Adipocyte (in vitro differentiated cells): ENCODE data around the gene HAX1.
"Not testable (repeated sequence)": the region's sequence is repeated elsewhere in the genome, so short reads cannot be mapped to it uniquely, and the experiment has no call there.

ENCODE experiments used
- DNase-seq: peaks from one replicate; pipeline ENCODE4 v3.0.0-alpha.2; 2015; ENCODE audit warnings: low read depth
- H3K27me3 ChIP-seq: replicated peaks from 2 replicates; pipeline ENCODE4 v1.7.0; 2013; ENCODE audit warnings: mild to moderate bottlenecking, low read length, moderate library complexity; ENCODE audit not compliant: control insufficient read depth, insufficient read depth
- H3K36me3 ChIP-seq: 2 replicates; pipeline ENCODE4 v1.7.0; 2013; ENCODE audit warnings: low read length, mild to moderate bottlenecking, moderate library complexity; ENCODE audit not compliant: control insufficient read depth, insufficient read depth, severe bottlenecking
- H3K4me1 ChIP-seq: 2 replicates; pipeline ENCODE4 v1.7.0; 2013; ENCODE audit warnings: mild to moderate bottlenecking, low read length, moderate library complexity; ENCODE audit not compliant: control insufficient read depth, insufficient read depth
- H3K4me3 ChIP-seq: 2 replicates; pipeline ENCODE4 v1.7.0; 2013; ENCODE audit warnings: mild to moderate bottlenecking, low read length, moderate library complexity
- H3K9ac ChIP-seq: 2 replicates; pipeline ENCODE4 v1.7.0; 2013; ENCODE audit warnings: mild to moderate bottlenecking, low read length, moderate library complexity
- H3K9me3 ChIP-seq: 2 replicates; pipeline ENCODE4 v1.7.0; 2013; ENCODE audit warnings: mild to moderate bottlenecking, low read length, moderate library complexity; ENCODE audit not compliant: control insufficient read depth

HAX1 gene

GRCh38 chr1:154287591-154287990 lies 15.2 kb downstream of the HAX1 start:
- not testable (repeated sequence) for H3K4me3 ChIP-seq, H3K27me3 ChIP-seq, H3K36me3 ChIP-seq, H3K4me1 ChIP-seq, DNase-seq, H3K9me3 ChIP-seq, H3K9ac ChIP-seq

GRCh38 chr1:154288661-154289060 lies 16.2 kb downstream of the HAX1 start:
- Histone ChIP-seq H3K4me3 (no peak overlapping the region), H3K4me1 (no peaks in the 10 kb centered on the region), H3K9ac (no peak overlapping the region), H3K36me3 (no peaks in the 10 kb centered on the region), H3K9me3 (no peaks in the 10 kb centered on the region), H3K27me3 (no peaks in the 10 kb centered on the region)
- DNase-seq, result no peak

- Histone ChIP-seq H3K4me3 (no peak overlapping the region), H3K27me3 (no peaks in the 10 kb centered on the region), H3K4me1 (no peaks in the 10 kb centered on the region), H3K9ac (no peak overlapping the region), H3K9me3 (peaks cover 16% of the 10 kb centered on the region), H3K36me3 (no peaks in the 10 kb centered on the region)
- no peak for DNase-seq
Measured at GRCh38 chr1:154290921-154291320, 18.5 kb downstream of the HAX1 start.

GRCh38 chr1:154295408-154296235 lies 23.2 kb downstream of the HAX1 start:
- no peaks in the 10 kb centered on the region for H3K4me1 ChIP-seq
- peaks cover 21% of the 10 kb centered on the region for H3K9me3 ChIP-seq
- no peak overlapping the region for H3K9ac ChIP-seq
- no peak for DNase-seq
- H3K4me3 ChIP-seq, result no peak overlapping the region
- no peaks in the 10 kb centered on the region for H3K27me3 ChIP-seq
- H3K36me3 ChIP-seq, result no peaks in the 10 kb centered on the region

- H3K27me3 ChIP-seq, result no peaks in the 10 kb centered on the region
- DNase-seq, result no peak
- no peak overlapping the region for H3K4me3 ChIP-seq
- H3K4me1 ChIP-seq, result no peaks in the 10 kb centered on the region
- H3K9me3 ChIP-seq, result peaks cover 4% of the 10 kb centered on the region
- no peak overlapping the region for H3K9ac ChIP-seq
- no peaks in the 10 kb centered on the region for H3K36me3 ChIP-seq
Measured at GRCh38 chr1:154301582-154301981, 29.2 kb downstream of the HAX1 start.

- no peaks in the 10 kb centered on the region for H3K27me3 ChIP-seq
- H3K9me3 ChIP-seq, result no peaks in the 10 kb centered on the region
- H3K9ac ChIP-seq, result no peak overlapping the region
- no peak overlapping the region for H3K4me3 ChIP-seq
- no peaks in the 10 kb centered on the region for H3K36me3 ChIP-seq
- H3K4me1 ChIP-seq, result no peaks in the 10 kb centered on the region
- no peak for DNase-seq
Measured at GRCh38 chr1:154304664-154305337, 32.4 kb downstream of the HAX1 start.

- Histone ChIP-seq H3K9me3 (no peaks in the 10 kb centered on the region), H3K27me3 (no peaks in the 10 kb centered on the region), H3K36me3 (no peaks in the 10 kb centered on the region), H3K4me3 (no peak overlapping the region), H3K9ac (no peak overlapping the region), H3K4me1 (no peaks in the 10 kb centered on the region)
- DNase-seq, result peak; percentile 24
Measured at GRCh38 chr1:154306151-154306550, 33.7 kb downstream of the HAX1 start.

- H3K27me3 ChIP-seq, DNase-seq, H3K4me3 ChIP-seq, H3K9me3 ChIP-seq, H3K9ac ChIP-seq, H3K4me1 ChIP-seq, H3K36me3 ChIP-seq: not testable (repeated sequence)
Measured at GRCh38 chr1:154307670-154308270, 35.3 kb downstream of the HAX1 start.

GRCh38 chr1:154309136-154309535 lies 36.7 kb downstream of the HAX1 start:
- DNase-seq, H3K4me1 ChIP-seq, H3K27me3 ChIP-seq, H3K4me3 ChIP-seq, H3K36me3 ChIP-seq, H3K9ac ChIP-seq, H3K9me3 ChIP-seq: not testable (repeated sequence)

- not testable (repeated sequence) for H3K27me3 ChIP-seq, H3K9ac ChIP-seq, DNase-seq, H3K4me1 ChIP-seq, H3K36me3 ChIP-seq, H3K4me3 ChIP-seq
- peaks cover 12% of the 10 kb centered on the region for H3K9me3 ChIP-seq
Measured at GRCh38 chr1:154312229-154313065, 40.0 kb downstream of the HAX1 start.

- DNase-seq, result no peak
- H3K27me3 ChIP-seq, result peaks cover 3% of the 10 kb centered on the region
- no peak overlapping the region for H3K4me3 ChIP-seq
- no peaks in the 10 kb centered on the region for H3K36me3 ChIP-seq
- H3K4me1 ChIP-seq, result no peaks in the 10 kb centered on the region
- no peak overlapping the region for H3K9ac ChIP-seq
- peaks cover 13% of the 10 kb centered on the region for H3K9me3 ChIP-seq
Measured at GRCh38 chr1:154313066-154313356, 40.6 kb downstream of the HAX1 start.
